IMR-90 (cell line): ENCODE measurements around the gene PGK1. TPM values are rescaled to one million over a fixed set of nuclear protein-coding genes. Genes with fewer than 3 reads are reported as not detected.

Source experiments
- ATAC-seq: fragments of 200-7000 bp; cut with Tn5 transposase; 2 replicates; pipeline ENCODE4 v1.9.1; 2020; ENCODE audit warnings: low read depth, mild to moderate bottlenecking, moderate library complexity
- BruUV-seq: library from RNA; stranded (reverse); fragments of 400-500 nt; replicated peaks from 2 replicates; lab custom pipeline; 2021; lab: Mats Ljungman, UMichigan
- CTCF ChIA-PET: fragments of 300-600 bp; formaldehyde crosslinking; extraction: SDS; loops from one replicate; lab custom pipeline; 2021; ENCODE audit warnings: antibody characterized with exemption; lab: Yijun Ruan, JAX
- POLR2A ChIA-PET: fragments of 300-600 bp; sonication (Branson Sonifier 250); formaldehyde crosslinking; loops from one replicate; lab custom pipeline; 2022; ENCODE audit warnings: antibody characterized with exemption; ENCODE audit not compliant: unreplicated experiment; lab: Charles Lee
- DNase-seq: peaks from one replicate; pipeline ENCODE4 v3.0.0; 2013
- H2AFZ ChIP-seq: replicated peaks from 2 replicates; pipeline ENCODE3; 2013; ENCODE audit warnings: low read length, mild to moderate bottlenecking; ENCODE audit not compliant: poor library complexity
- H2AK5ac ChIP-seq: 2 replicates; pipeline ENCODE4 v1.6.1; 2013; ENCODE audit warnings: low read depth, low read length, inconsistent platforms
- H2AK9ac ChIP-seq: replicated peaks from 2 replicates; pipeline ENCODE3; 2013; ENCODE audit warnings: mild to moderate bottlenecking, low read depth, low read length, moderate library complexity; ENCODE audit not compliant: poor library complexity
- H2BK120ac ChIP-seq: 2 replicates; pipeline ENCODE4 v1.6.1; 2013; ENCODE audit warnings: low read depth, low read length, inconsistent platforms
- H2BK15ac ChIP-seq: 3 replicates; pipeline ENCODE4 v1.6.1; 2013; ENCODE audit warnings: low read depth, low read length, inconsistent platforms
- H2BK20ac ChIP-seq: 2 replicates; pipeline ENCODE4 v1.6.1; 2013; ENCODE audit warnings: low read depth, mild to moderate bottlenecking, inconsistent platforms, low read length, moderate library complexity
- H2BK5ac ChIP-seq: 2 replicates; pipeline ENCODE4 v1.6.1; 2013; ENCODE audit warnings: mild to moderate bottlenecking, low read depth, low read length, inconsistent platforms; ENCODE audit not compliant: poor library complexity, severe bottlenecking
- H3K14ac ChIP-seq: replicated peaks from 2 replicates; pipeline ENCODE4 v1.6.1; 2013; ENCODE audit warnings: low read depth, low read length, inconsistent platforms
- H3K18ac ChIP-seq: 2 replicates; pipeline ENCODE4 v1.6.1; 2013; ENCODE audit warnings: low read depth, low read length, control low read depth
- H3K23ac ChIP-seq: 2 replicates; pipeline ENCODE4 v1.6.1; 2013; ENCODE audit warnings: low read depth, low read length, inconsistent platforms
- H3K27ac ChIP-seq: 2 replicates; pipeline ENCODE4 v1.5.1; 2013; ENCODE audit warnings: mild to moderate bottlenecking, control low read depth, low read length; ENCODE audit not compliant: insufficient read depth
- H3K27me3 ChIP-seq: 2 replicates; pipeline ENCODE4 v1.6.1; 2013; ENCODE audit warnings: low read length; ENCODE audit not compliant: control insufficient read depth, insufficient read depth
- H3K36me3 ChIP-seq: 2 replicates; pipeline ENCODE4 v1.6.1; 2013; ENCODE audit warnings: low read length, mixed read lengths; ENCODE audit not compliant: control insufficient read depth, insufficient read depth
- H3K4ac ChIP-seq: 2 replicates; pipeline ENCODE4 v1.6.1; 2013; ENCODE audit warnings: low read depth, low read length, inconsistent platforms
- H3K4me1 ChIP-seq: 2 replicates; pipeline ENCODE4 v1.6.1; 2013; ENCODE audit warnings: low read length, mixed read lengths; ENCODE audit not compliant: control insufficient read depth, insufficient read depth
- H3K4me2 ChIP-seq: 2 replicates; pipeline ENCODE4 v1.6.1; 2013; ENCODE audit warnings: low read depth, mild to moderate bottlenecking, control low read depth, low read length, moderate library complexity
- H3K4me3 ChIP-seq: 2 replicates; pipeline ENCODE4 v1.5.1; 2013; ENCODE audit warnings: low read depth, mild to moderate bottlenecking, control low read depth, low read length, moderate library complexity; ENCODE audit not compliant: insufficient read depth
- H3K56ac ChIP-seq: 2 replicates; pipeline ENCODE4 v1.6.1; 2013; ENCODE audit warnings: low read length, inconsistent platforms; ENCODE audit not compliant: insufficient read depth; ENCODE audit errors: extremely low read depth
- H3K79me1 ChIP-seq, 2 experiments: 2 replicates each; pipeline ENCODE4 v1.6.1; 2013; ENCODE audit warnings: low read length in 2 of 2, inconsistent platforms in 1 of 2, low read depth in 1 of 2
- H3K9ac ChIP-seq: 2 replicates; pipeline ENCODE4 v1.6.1; 2013; ENCODE audit warnings: low read depth, low read length, control low read depth
- H3K9me1 ChIP-seq: 2 replicates; pipeline ENCODE4 v1.6.1; 2013; ENCODE audit warnings: low read length, inconsistent platforms; ENCODE audit not compliant: insufficient read depth
- H3K9me3 ChIP-seq: 2 replicates; pipeline ENCODE4 v1.6.1; 2013; ENCODE audit warnings: low read length; ENCODE audit not compliant: control insufficient read depth, insufficient read depth
- H4K20me1 ChIP-seq: 2 replicates; pipeline ENCODE4 v1.6.1; 2013; ENCODE audit warnings: low read length, inconsistent platforms; ENCODE audit not compliant: insufficient read depth
- H4K5ac ChIP-seq: 2 replicates; pipeline ENCODE4 v1.6.1; 2013; ENCODE audit warnings: mild to moderate bottlenecking, low read depth, low read length, control low read depth
- H4K8ac ChIP-seq, 2 experiments: 2 replicates each; pipeline ENCODE4 v1.6.1; 2013; ENCODE audit warnings: low read depth in 2 of 2, low read length in 2 of 2, control low read depth in 1 of 2, inconsistent platforms in 1 of 2
- H4K91ac ChIP-seq: 2 replicates; pipeline ENCODE4 v1.6.1; 2013; ENCODE audit warnings: low read depth, low read length, inconsistent platforms; ENCODE audit not compliant: insufficient read depth
- BHLHE40 ChIP-seq: fragments of 150-350 bp; IDR thresholded peaks from 2 replicates; pipeline ENCODE4 v1.6.1; 2016; ENCODE audit warnings: mild to moderate bottlenecking, low read depth, low read length
- CEBPB ChIP-seq: IDR thresholded peaks from 2 replicates; pipeline ENCODE4 v1.6.1; 2012; ENCODE audit warnings: low read depth, low read length, improper control_type of control experiment
- CHD1 ChIP-seq: IDR thresholded peaks from 2 replicates; pipeline ENCODE4 v1.6.1; 2012; ENCODE audit warnings: low read depth, low read length, improper control_type of control experiment
- CTCF ChIP-seq: conservative IDR thresholded peaks from 2 replicates; pipeline ENCODE4 v1.5.1; 2012; ENCODE audit warnings: mild to moderate bottlenecking, low read depth, low read length, improper control_type of control experiment
- FOS ChIP-seq: fragments of 150-350 bp; IDR thresholded peaks from 2 replicates; pipeline ENCODE4 v1.6.1; 2016; ENCODE audit warnings: low read depth, low read length
- MAFK ChIP-seq: IDR thresholded peaks from 2 replicates; pipeline ENCODE4 v1.6.1; 2012; ENCODE audit warnings: low read depth, low read length, improper control_type of control experiment
- MAZ ChIP-seq: IDR thresholded peaks from 2 replicates; pipeline ENCODE4 v1.6.1; 2012; ENCODE audit warnings: low read depth, mild to moderate bottlenecking, low read length, improper control_type of control experiment, moderate library complexity, borderline replicate concordance
- MXI1 ChIP-seq: IDR thresholded peaks from 2 replicates; pipeline ENCODE4 v1.6.1; 2012; ENCODE audit warnings: low read depth, mild to moderate bottlenecking, low read length, moderate library complexity, borderline replicate concordance
- NFE2L2 ChIP-seq: fragments of 150-350 bp; IDR thresholded peaks from 2 replicates; pipeline ENCODE4 v1.6.1; 2016; ENCODE audit warnings: low read depth, mild to moderate bottlenecking, low read length
- POLR2A ChIP-seq: IDR thresholded peaks from 2 replicates; pipeline ENCODE4 v1.6.1; 2012; ENCODE audit warnings: mild to moderate bottlenecking, low read depth, low read length
- RFX5 ChIP-seq: IDR thresholded peaks from 2 replicates; pipeline ENCODE4 v1.8.0; 2012; ENCODE audit warnings: low read depth, mild to moderate bottlenecking, low read length, moderate library complexity
- SMC3 ChIP-seq: fragments of 150-350 bp; IDR thresholded peaks from 2 replicates; pipeline ENCODE4 v1.6.1; 2016; ENCODE audit warnings: low read depth, mild to moderate bottlenecking, antibody characterized with exemption, low read length, moderate library complexity
- WGBS, 2 experiments: methylation state at CpG; one replicate each; pipeline versions ENCODE4 v1.1.5 to v1.1.7; 2013; ENCODE audit warnings: missing lambda C conversion rate in 2 of 2; ENCODE audit not compliant: insufficient read length in 1 of 2; ENCODE audit errors: extremely low coverage in 2 of 2; 5-methylcytosine and 5-hydroxymethylcytosine counted together
- dilution Hi-C: fragments of 300-500 bp; cut with HindIII; formaldehyde crosslinking; loops from one replicate; pipeline ENCODE4 v1.14.3; 2018; ENCODE audit warnings: low sequenced_read_pairs; ENCODE audit not compliant: unreplicated experiment
- in situ Hi-C: fragments of 300-500 bp; cut with MboI; formaldehyde crosslinking; loops from 3 replicates; pipeline ENCODE4 v1.14.3; 2019; ENCODE audit warnings: low sequenced_read_pairs, inconsistent platforms, mixed read lengths
- intact Hi-C: fragments of 100-400 bp; cut with micrococcal nuclease; formaldehyde crosslinking; loops from 2 replicates; pipeline ENCODE4 v1.10.0; 2022
- polyA plus RNA-seq, 3 experiments: library from polyadenylated mRNA; depleted of rRNA; stranded (reverse); fragments of >200 nt; gene quantifications; 2 replicates each; pipeline ENCODE4 v1.2.3, GENCODE V29; 2012; ENCODE audit warnings: low replicate concordance in 1 of 3
- total RNA-seq: library from RNA; depleted of rRNA; stranded (reverse); fragments of >200 nt; gene quantifications from 2 replicates; pipeline ENCODE4 v1.2.3, GENCODE V29; 2012
- TF ChIP-seq, protein P1 (sequence below): fragments of 150-350 bp; IDR thresholded peaks from 2 replicates; pipeline ENCODE4 v1.6.1; 2016; ENCODE audit warnings: low read depth, mild to moderate bottlenecking, low read length, moderate library complexity, borderline replicate concordance

Gene PGK1
- total and polyA plus RNA-seq, 2 of the 4 experiments (the other 2 are of a cell fraction) = 498 to 744 TPM

DNA sequence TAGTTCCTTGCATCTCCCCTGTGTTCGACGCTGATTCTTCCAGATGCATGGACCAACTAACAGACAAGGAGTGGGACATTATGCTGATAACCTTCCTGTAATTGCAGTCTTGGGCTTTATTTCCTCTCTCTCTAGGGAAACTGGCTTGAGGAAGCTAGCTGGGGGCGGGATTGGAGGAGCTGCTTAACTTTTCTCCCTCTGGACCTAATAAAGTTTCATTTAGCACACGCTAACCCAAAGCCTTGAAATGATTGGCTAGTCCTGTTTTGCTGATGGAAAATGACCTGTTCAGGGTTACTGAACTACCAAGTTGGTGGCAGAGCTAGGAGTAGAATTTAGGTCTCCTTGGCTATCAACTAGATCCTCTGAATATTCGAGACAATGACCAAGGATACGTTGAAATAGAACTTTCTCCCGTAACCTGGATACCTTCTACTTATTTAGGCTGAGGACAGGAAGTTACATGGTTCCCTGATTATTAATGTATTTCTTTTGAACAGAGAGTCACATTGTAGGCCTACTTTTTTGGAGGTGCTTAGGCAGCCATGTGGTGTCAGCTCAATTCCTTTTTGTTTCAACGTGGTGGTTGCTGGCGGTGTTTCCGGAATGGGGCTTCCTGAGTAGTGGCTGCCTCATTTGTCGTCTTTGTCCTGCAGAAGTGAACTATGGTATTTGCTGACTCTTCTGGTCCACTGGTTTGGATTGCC is 2.0 kb downstream of the PGK1 start:
- Histone ChIP-seq H2BK20ac (no peak overlapping the region), H3K14ac (0 out of 2 replicates have a peak overlapping the region, but pooled peaks have one; percentile 4), H3K9me3 (peaks cover 4% of the 10 kb centered on the region; the same call in 1 of the 2 replicates), H4K91ac (no peak overlapping the region), H3K18ac (no peak overlapping the region), H2BK120ac (no peak overlapping the region), H3K9ac (peak overlapping the region; percentile 99; the same call in 1 of the 2 replicates), H3K9me1 (no peaks in the 10 kb centered on the region), H3K4me2 (peak overlapping the region; percentile 82), H4K5ac (no peak overlapping the region), H3K79me1 (peaks cover 2 to 5% of the 10 kb centered on the region in 2 experiments; a peak in 1 of 4 replicates), H3K56ac (no peak overlapping the region), H3K27me3 (peaks cover 3% of the 10 kb centered on the region; the same call in 1 of the 2 replicates), H3K4me3 (peak overlapping the region; percentile 95), H2AFZ (no peak overlapping the region), H2BK5ac (no peak overlapping the region), H3K36me3 (peaks cover 1% of the 10 kb centered on the region; the same call in 1 of the 2 replicates), H2AK9ac (no peak overlapping the region), H3K23ac (peak overlapping the region; percentile 25; the same call in 1 of the 2 replicates), H2AK5ac (no peak overlapping the region), H3K4me1 (peaks cover 4% of the 10 kb centered on the region; the same call in 1 of the 2 replicates), H3K4ac (no peak overlapping the region), H2BK15ac (no peak overlapping the region), H3K27ac (no peak overlapping the region), H4K20me1 (peaks cover 74% of the 10 kb centered on the region), H4K8ac (no peak overlapping the region)
- TF ChIP-seq NFE2L2 (no peak), MXI1 (no peak), FOS (no peak), BHLHE40 (no peak), MAFK (no peak), CEBPB (no peak), CTCF (no peak), MAZ (no peak), SMC3 (no peak), POLR2A (no peak), RFX5 (no peak), CHD1 (no peak)
- TF ChIP-seq, protein P1, sequence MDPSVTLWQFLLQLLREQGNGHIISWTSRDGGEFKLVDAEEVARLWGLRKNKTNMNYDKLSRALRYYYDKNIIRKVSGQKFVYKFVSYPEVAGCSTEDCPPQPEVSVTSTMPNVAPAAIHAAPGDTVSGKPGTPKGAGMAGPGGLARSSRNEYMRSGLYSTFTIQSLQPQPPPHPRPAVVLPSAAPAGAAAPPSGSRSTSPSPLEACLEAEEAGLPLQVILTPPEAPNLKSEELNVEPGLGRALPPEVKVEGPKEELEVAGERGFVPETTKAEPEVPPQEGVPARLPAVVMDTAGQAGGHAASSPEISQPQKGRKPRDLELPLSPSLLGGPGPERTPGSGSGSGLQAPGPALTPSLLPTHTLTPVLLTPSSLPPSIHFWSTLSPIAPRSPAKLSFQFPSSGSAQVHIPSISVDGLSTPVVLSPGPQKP = no peak
- POLR2A ChIA-PET = no interaction called here
- dilution Hi-C loops (no loop called here), in situ Hi-C loops (no loop called here), intact Hi-C loops (no loop called here)
- DNase-seq (no peak), ATAC-seq (no peak)
- no CpG with 5 or more reads among the region's 11 CpGs for WGBS, 2 experiments
- BruUV-seq = no TSS peak
- CTCF ChIA-PET = no interaction called here
